ENCODE measurements around the gene LRCH2. TPM values are rescaled to one million over a fixed set of nuclear protein-coding genes. Genes with fewer than 3 reads are reported as not detected.

Gene LRCH2
- total and polyA plus RNA-seq, 11 donors, result 0.49 to 2.4 (median 1.1) TPM

DNA sequence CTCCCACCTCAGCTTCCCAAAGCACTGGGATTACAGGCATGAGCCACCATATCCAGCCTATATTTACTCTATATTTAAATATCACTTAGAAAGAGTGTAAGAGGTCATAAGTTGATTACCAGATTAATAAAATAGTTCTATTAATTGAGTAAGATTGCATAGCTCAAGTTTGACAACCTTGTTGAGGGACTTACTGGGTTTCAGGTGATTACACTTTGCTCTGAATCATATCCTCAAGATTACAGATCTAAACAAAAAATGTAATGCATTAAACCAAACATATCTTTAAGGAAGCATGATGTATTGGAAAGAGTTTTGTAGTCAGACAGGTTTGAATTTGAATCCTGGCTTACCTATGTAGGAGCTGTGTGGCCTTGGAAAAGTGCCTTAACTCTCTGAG is 168.6 kb downstream of the LRCH2 start:
- no peak overlapping the region for H3K27ac ChIP-seq
- H3K27me3 ChIP-seq, result peaks cover 0 to 8% (median 0%) of the 10 kb centered on the region in 9 donors
- no peak overlapping the region for H3K4me3 ChIP-seq
- DNase-seq, result no peak
- peaks cover 0 to 16% (median 0%) of the 10 kb centered on the region in 12 donors for H3K9me3 ChIP-seq
- no peaks in the 10 kb centered on the region for H3K36me3 ChIP-seq
- ATAC-seq, result no peak
- H3K4me1 ChIP-seq, result peaks cover 0 to 11% (median 0%) of the 10 kb centered on the region in 12 donors
- intact Hi-C loops (cut with DNase I), result loop anchor here in 1 of 10 donors (5.0 kb wide), 1 partner anchor 33 kb away; no protein-coding TSS in a partner anchor
- TF ChIP-seq POLR2A (IDR thresholded peaks at IDR 0.05), result no peak
- TF ChIP-seq, protein P1, sequence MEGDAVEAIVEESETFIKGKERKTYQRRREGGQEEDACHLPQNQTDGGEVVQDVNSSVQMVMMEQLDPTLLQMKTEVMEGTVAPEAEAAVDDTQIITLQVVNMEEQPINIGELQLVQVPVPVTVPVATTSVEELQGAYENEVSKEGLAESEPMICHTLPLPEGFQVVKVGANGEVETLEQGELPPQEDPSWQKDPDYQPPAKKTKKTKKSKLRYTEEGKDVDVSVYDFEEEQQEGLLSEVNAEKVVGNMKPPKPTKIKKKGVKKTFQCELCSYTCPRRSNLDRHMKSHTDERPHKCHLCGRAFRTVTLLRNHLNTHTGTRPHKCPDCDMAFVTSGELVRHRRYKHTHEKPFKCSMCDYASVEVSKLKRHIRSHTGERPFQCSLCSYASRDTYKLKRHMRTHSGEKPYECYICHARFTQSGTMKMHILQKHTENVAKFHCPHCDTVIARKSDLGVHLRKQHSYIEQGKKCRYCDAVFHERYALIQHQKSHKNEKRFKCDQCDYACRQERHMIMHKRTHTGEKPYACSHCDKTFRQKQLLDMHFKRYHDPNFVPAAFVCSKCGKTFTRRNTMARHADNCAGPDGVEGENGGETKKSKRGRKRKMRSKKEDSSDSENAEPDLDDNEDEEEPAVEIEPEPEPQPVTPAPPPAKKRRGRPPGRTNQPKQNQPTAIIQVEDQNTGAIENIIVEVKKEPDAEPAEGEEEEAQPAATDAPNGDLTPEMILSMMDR (IDR thresholded peaks at IDR 0.05), result no peak

Other genes starting within 250 kb of the LRCH2 start
- gene IL13RA2, start 216.5 kb downstream of the LRCH2 start, total RNA-seq, result under 1 TPM in 2 of 9 donors, not detected in 7; 0.33 to 0.68 TPM
- under 1 TPM; 0.11 to 0.29 TPM for gene IL13RA2, start 216.5 kb downstream of the LRCH2 start, polyA plus RNA-seq
- not detected for gene RBMXL3, start 44.7 kb downstream of the LRCH2 start, total RNA-seq
- gene RBMXL3, start 44.7 kb downstream of the LRCH2 start, polyA plus RNA-seq, result not detected
- gene LUZP4, start 55.6 kb upstream of the LRCH2 start, total RNA-seq, result not detected
- gene LUZP4, start 55.6 kb upstream of the LRCH2 start, polyA plus RNA-seq, result not detected